HepG2 (cell line): ENCODE results near the gene NUAK1. TPM values are rescaled to one million over a fixed set of nuclear protein-coding genes. Genes with fewer than 3 reads are reported as not detected.
A peak's percentile ranks its signal among the peaks of the same experiment; 100 is the strongest.

Experiments used
- BCL6 ChIP-seq: IDR thresholded peaks from 2 replicates; pipeline ENCODE4 v1.6.1; 2016; ENCODE audit warnings: missing genetic modification reagents, missing compliant biosample characterization
- HDAC1 ChIP-seq: sonication (generic); formaldehyde crosslinking; IDR thresholded peaks from 2 replicates; pipeline ENCODE4 v1.5.1; 2020; ENCODE audit warnings: mild to moderate bottlenecking, missing genetic modification reagents
- ISL2 ChIP-seq: sonication (generic); formaldehyde crosslinking; IDR thresholded peaks from 2 replicates; pipeline ENCODE4 v1.5.0; 2020; ENCODE audit warnings: missing genetic modification reagents
- LCORL ChIP-seq, 2 experiments: fragments of 450-650 bp in 1 of 2; sonication (generic) in 1 of 2; formaldehyde crosslinking in 1 of 2; IDR thresholded peaks; 2 replicates each; pipeline versions ENCODE4 v1.5.0 to v1.6.1; 2017 to 2020; ENCODE audit warnings: antibody characterized with exemption in 1 of 2, missing genetic modification reagents in 1 of 2
- MTA1 ChIP-seq: sonication (generic); formaldehyde crosslinking; IDR thresholded peaks from 2 replicates; pipeline ENCODE4 v1.4.0; 2020; ENCODE audit warnings: missing genetic modification reagents, mild to moderate bottlenecking, borderline replicate concordance
- NPAS2 ChIP-seq: sonication (generic); formaldehyde crosslinking; IDR thresholded peaks from 2 replicates; pipeline ENCODE4 v1.8.0; 2022; ENCODE audit warnings: mild to moderate bottlenecking, missing genetic modification reagents, borderline replicate concordance
- RXRB ChIP-seq: IDR thresholded peaks from 2 replicates; pipeline ENCODE4 v1.6.1; 2016; ENCODE audit warnings: borderline replicate concordance, missing genetic modification reagents, missing compliant biosample characterization
- SALL1 ChIP-seq: sonication (generic); formaldehyde crosslinking; IDR thresholded peaks from 2 replicates; pipeline ENCODE4 v1.8.0; 2022; ENCODE audit warnings: mild to moderate bottlenecking, missing genetic modification reagents
- ZNF331 ChIP-seq: sonication (generic); formaldehyde crosslinking; IDR thresholded peaks from 2 replicates; pipeline ENCODE4 v1.4.0; 2020; ENCODE audit warnings: missing genetic modification reagents
- ZNF510 ChIP-seq: sonication (generic); formaldehyde crosslinking; IDR thresholded peaks from 2 replicates; pipeline ENCODE4 v1.4.0; 2020; ENCODE audit warnings: low read depth, mild to moderate bottlenecking, missing genetic modification reagents
- ZNF543 ChIP-seq: sonication (generic); formaldehyde crosslinking; IDR thresholded peaks from 2 replicates; pipeline ENCODE4 v1.4.0; 2020; ENCODE audit warnings: mild to moderate bottlenecking, missing genetic modification reagents
- ZNF766 ChIP-seq: sonication (generic); formaldehyde crosslinking; IDR thresholded peaks from 2 replicates; pipeline ENCODE4 v1.5.0; 2020; ENCODE audit warnings: missing genetic modification reagents, borderline replicate concordance
- polyA plus RNA-seq, 8 experiments: library from polyadenylated mRNA; depleted of rRNA in 3 of 8; stranded (reverse) in 7 of 8; unstranded in 1 of 8; fragments of >200 nt; fragmentation: Illumina TruSeq in 4 of 8; extraction: Trizol in 4 of 8; gene quantifications; 2 replicates each; pipeline versions ENCODE4 v1.2.1 to v1.2.3, GENCODE V29; 2011 to 2016; ENCODE audit warnings: low read depth in 4 of 8, missing spikeins in 1 of 8, mixed read lengths in 1 of 8; ENCODE audit not compliant: insufficient read depth in 1 of 8
- total RNA-seq, 5 experiments: library from RNA; depleted of rRNA; stranded (reverse); fragments of >200 nt; fragmentation: Illumina TruSeq; extraction: Trizol; gene quantifications; 2 replicates each; pipeline ENCODE4 v1.2.3, GENCODE V29; 2016; ENCODE audit warnings: low read depth in 1 of 5
- TF ChIP-seq, protein P1 (sequence below): sonication (generic); formaldehyde crosslinking; conservative IDR thresholded peaks from 2 replicates; pipeline ENCODE4 v1.4.0; 2020; ENCODE audit warnings: mild to moderate bottlenecking, missing genetic modification reagents, moderate library complexity
- TF ChIP-seq, protein P2 (sequence below): sonication (generic); formaldehyde crosslinking; IDR thresholded peaks from 2 replicates; pipeline ENCODE4 v1.5.0; 2020; ENCODE audit warnings: mild to moderate bottlenecking, missing genetic modification reagents, borderline replicate concordance

Gene NUAK1
- total and polyA plus RNA-seq, 2 of the 13 experiments (the other 11 are each of a cell fraction or from before 2014, with no cell fraction given) = 1.7 to 1.9 TPM

DNA sequence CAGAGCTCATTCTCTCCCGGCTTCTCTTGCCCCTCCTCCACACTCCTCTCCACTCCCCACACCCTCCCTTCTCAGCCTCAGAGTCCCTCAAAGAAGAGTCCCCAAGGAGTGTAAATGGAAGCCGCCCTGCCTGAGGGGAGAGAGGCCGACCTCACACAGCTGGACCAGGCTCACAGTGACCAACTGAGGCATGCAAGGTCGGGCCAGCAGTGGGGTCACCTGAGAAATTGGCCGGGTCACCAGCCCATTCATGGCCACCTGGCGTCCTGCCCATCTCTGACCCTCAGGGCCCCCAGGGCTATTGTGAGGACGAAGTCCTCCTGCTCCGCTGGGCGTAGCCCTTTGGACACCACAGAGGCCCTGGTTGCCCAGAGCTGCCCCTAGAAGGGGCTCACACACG lies 49.5 kb upstream of the NUAK1 start (continued):
- TF ChIP-seq BCL6 (CRISPR knock-in tag) (0 out of 2 replicates have a peak, but pooled peaks have one; percentile 19), ZNF766 (CRISPR knock-in tag) (no peak), RXRB (CRISPR knock-in tag) (peak; percentile 33; the same call in 1 of the 2 replicates), ZNF543 (CRISPR knock-in tag) (no peak), SALL1 (CRISPR knock-in tag) (peak; percentile 30), HDAC1 (peak; percentile 59), NPAS2 (CRISPR knock-in tag) (no peak), ZNF510 (CRISPR knock-in tag) (no peak), ZNF331 (CRISPR knock-in tag) (no peak), LCORL (IDR thresholded peaks at IDR 0.05) (no peak), LCORL (CRISPR knock-in tag; IDR thresholded peaks at IDR 0.05) (peak; percentile 23; the same call in 1 of the 2 replicates), ISL2 (CRISPR knock-in tag) (0 out of 2 replicates have a peak, but pooled peaks have one; percentile 33), MTA1 (peak; percentile 82; the same call in 1 of the 2 replicates)
- TF ChIP-seq, protein P1, sequence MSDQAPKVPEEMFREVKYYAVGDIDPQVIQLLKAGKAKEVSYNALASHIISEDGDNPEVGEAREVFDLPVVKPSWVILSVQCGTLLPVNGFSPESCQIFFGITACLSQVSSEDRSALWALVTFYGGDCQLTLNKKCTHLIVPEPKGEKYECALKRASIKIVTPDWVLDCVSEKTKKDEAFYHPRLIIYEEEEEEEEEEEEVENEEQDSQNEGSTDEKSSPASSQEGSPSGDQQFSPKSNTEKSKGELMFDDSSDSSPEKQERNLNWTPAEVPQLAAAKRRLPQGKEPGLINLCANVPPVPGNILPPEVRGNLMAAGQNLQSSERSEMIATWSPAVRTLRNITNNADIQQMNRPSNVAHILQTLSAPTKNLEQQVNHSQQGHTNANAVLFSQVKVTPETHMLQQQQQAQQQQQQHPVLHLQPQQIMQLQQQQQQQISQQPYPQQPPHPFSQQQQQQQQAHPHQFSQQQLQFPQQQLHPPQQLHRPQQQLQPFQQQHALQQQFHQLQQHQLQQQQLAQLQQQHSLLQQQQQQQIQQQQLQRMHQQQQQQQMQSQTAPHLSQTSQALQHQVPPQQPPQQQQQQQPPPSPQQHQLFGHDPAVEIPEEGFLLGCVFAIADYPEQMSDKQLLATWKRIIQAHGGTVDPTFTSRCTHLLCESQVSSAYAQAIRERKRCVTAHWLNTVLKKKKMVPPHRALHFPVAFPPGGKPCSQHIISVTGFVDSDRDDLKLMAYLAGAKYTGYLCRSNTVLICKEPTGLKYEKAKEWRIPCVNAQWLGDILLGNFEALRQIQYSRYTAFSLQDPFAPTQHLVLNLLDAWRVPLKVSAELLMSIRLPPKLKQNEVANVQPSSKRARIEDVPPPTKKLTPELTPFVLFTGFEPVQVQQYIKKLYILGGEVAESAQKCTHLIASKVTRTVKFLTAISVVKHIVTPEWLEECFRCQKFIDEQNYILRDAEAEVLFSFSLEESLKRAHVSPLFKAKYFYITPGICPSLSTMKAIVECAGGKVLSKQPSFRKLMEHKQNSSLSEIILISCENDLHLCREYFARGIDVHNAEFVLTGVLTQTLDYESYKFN (CRISPR knock-in tag) = peak; percentile 67
- TF ChIP-seq, protein P2, sequence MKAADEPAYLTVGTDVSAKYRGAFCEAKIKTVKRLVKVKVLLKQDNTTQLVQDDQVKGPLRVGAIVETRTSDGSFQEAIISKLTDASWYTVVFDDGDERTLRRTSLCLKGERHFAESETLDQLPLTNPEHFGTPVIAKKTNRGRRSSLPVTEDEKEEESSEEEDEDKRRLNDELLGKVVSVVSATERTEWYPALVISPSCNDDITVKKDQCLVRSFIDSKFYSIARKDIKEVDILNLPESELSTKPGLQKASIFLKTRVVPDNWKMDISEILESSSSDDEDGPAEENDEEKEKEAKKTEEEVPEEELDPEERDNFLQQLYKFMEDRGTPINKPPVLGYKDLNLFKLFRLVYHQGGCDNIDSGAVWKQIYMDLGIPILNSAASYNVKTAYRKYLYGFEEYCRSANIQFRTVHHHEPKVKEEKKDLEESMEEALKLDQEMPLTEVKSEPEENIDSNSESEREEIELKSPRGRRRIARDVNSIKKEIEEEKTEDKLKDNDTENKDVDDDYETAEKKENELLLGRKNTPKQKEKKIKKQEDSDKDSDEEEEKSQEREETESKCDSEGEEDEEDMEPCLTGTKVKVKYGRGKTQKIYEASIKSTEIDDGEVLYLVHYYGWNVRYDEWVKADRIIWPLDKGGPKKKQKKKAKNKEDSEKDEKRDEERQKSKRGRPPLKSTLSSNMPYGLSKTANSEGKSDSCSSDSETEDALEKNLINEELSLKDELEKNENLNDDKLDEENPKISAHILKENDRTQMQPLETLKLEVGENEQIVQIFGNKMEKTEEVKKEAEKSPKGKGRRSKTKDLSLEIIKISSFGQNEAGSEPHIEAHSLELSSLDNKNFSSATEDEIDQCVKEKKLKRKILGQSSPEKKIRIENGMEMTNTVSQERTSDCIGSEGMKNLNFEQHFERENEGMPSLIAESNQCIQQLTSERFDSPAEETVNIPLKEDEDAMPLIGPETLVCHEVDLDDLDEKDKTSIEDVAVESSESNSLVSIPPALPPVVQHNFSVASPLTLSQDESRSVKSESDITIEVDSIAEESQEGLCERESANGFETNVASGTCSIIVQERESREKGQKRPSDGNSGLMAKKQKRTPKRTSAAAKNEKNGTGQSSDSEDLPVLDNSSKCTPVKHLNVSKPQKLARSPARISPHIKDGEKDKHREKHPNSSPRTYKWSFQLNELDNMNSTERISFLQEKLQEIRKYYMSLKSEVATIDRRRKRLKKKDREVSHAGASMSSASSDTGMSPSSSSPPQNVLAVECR (CRISPR knock-in tag) = peak; percentile 25; the same call in 1 of the 2 replicates
